SK-N-SH (cell line): ENCODE measurements around the gene MAPK11.

Experiments
- CTCF ChIP-seq: fragments of 200-600 bp; sonication (generic); IDR thresholded peaks from 2 replicates; pipeline ENCODE4 v1.6.1; 2017; ENCODE audit warnings: antibody characterized with exemption, mild to moderate bottlenecking, moderate library complexity
- EP300 ChIP-seq, 2 experiments: IDR thresholded peaks; 2 replicates each; pipeline versions ENCODE4 v1.4.0 to v1.6.1; 2012; ENCODE audit warnings: borderline replicate concordance in 1 of 2, low read depth in 1 of 2, low read length in 1 of 2
- GABPA ChIP-seq: IDR thresholded peaks from 2 replicates; pipeline ENCODE4 v1.4.0; 2012; ENCODE audit warnings: low read depth, mild to moderate bottlenecking
- MAX ChIP-seq: IDR thresholded peaks from 2 replicates; pipeline ENCODE4 v1.4.0; 2012; ENCODE audit warnings: low read depth
- NRF1 ChIP-seq: IDR thresholded peaks from 2 replicates; pipeline ENCODE4 v1.6.1; 2012; ENCODE audit warnings: low read depth, mild to moderate bottlenecking, low read length
- RCOR1 ChIP-seq: fragments of 150-350 bp; IDR thresholded peaks from 2 replicates; pipeline ENCODE4 v1.6.1; 2017; ENCODE audit warnings: antibody characterized with exemption, low read length
- SMC3 ChIP-seq: IDR thresholded peaks from 2 replicates; pipeline ENCODE4 v1.6.1; 2012; ENCODE audit warnings: low read depth, low read length, improper control_type of control experiment
- TAF1 ChIP-seq: IDR thresholded peaks from 2 replicates; pipeline ENCODE4 v1.6.1; 2012; ENCODE audit warnings: low read depth, mild to moderate bottlenecking, low read length, moderate library complexity, borderline replicate concordance
- USF1 ChIP-seq: IDR thresholded peaks from 2 replicates; pipeline ENCODE4 v1.4.0; 2012; ENCODE audit warnings: low read depth, borderline replicate concordance
- USF2 ChIP-seq: fragments of 150-350 bp; IDR thresholded peaks from 2 replicates; pipeline ENCODE4 v1.6.1; 2017; ENCODE audit warnings: antibody characterized with exemption, low read length, low read depth, borderline replicate concordance

GRCh38 chr22:50304528-50305392, 34.6 kb upstream of the MAPK11 start:
- no peak for TF ChIP-seq CTCF
- no peak for TF ChIP-seq NRF1
- no peak; the same call in 1 of the 2 replicates for TF ChIP-seq MAX
- TF ChIP-seq TAF1 = no peak
- TF ChIP-seq GABPA = no peak
- no peak for TF ChIP-seq USF1
- TF ChIP-seq USF2 = no peak
- no peak for TF ChIP-seq SMC3
- no peak for TF ChIP-seq RCOR1
- no peak for TF ChIP-seq EP300 (IDR thresholded peaks at IDR 0.05; ENCODE audit: borderline replicate concordance in 1 of 2, low read depth in 1 of 2, low read length in 1 of 2)
